GM12801 (cell line): ENCODE measurements around the gene CDKL4.

Source experiments
- CTCF ChIP-seq: IDR thresholded peaks from one replicate; pipeline ENCODE4 v1.5.1; 2011; ENCODE audit warnings: control low read depth; ENCODE audit not compliant: insufficient read length; ENCODE audit errors: extremely low read depth

Gene CDKL4

GRCh38 chr2:39142904-39143605 is 100.7 kb downstream of the CDKL4 start:
- no peak for TF ChIP-seq CTCF

DNA sequence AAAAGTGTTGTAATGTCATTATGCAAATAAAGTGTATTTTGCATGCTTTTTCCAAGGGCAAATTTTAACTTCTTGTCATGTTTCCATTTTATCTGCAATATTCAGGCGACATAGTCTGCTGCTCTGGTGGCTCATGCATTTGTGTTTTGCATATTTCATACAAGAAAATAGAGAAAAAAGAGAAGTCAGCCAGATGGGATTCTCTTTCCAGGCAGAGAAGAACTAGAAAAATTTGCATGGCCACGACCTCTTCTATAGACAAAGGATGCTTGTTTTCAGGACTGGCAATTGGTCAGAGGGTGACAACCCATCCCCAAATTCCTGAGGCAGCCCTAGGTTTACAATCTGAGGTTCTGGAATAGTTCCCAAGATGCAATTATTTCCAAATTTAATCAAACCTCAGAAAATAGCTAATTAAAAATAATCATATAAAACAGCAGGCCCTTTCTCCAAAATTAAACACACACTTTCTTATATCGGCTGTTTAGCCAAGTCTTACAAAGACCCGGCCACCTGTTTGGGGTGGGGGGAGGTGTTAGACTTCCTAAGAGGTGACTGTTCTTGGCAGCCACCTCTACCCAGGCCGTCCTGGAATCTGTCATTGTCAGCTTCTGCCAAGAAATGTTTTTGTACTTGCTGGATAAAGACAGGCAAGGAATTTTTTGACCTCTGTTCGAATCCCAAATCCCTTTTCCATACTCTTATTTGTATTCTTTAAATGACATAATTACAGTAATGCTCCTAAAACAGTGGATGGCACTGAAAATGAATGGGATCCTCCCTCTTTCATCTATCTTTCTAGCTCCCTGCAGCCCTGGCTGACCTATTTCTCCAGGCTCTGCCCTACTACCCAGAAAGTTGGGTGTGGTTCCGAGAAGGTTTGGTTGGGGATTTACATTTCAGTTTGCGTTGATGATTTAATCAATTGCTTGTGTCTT is 102.2 kb downstream of the CDKL4 start:
- no peak for TF ChIP-seq CTCF

DNA sequence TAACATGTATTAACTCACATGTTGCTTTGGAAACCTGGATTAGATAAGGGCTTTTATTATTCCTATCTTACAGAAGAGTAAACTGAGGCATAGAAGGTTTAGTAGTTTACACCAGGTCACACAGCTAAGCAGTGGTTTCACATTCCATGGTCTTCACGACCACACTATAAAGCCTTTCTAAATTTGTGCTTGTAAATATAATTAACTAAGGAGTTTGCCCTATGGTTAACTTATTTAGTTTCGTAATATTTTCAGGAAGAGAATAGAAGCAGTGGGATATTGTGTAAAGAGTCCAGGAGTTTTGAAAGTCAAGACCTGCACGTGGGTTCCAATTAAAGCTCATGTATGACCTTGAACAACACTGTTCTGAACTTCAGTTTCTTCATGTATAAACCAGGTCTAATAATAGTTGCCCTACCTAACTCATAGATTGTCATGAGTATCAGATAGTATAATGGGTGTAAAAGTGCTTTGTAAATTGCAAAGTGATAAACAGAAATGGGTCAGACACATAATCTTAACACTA is 103.4 kb downstream of the CDKL4 start:
- TF ChIP-seq CTCF = no peak

DNA sequence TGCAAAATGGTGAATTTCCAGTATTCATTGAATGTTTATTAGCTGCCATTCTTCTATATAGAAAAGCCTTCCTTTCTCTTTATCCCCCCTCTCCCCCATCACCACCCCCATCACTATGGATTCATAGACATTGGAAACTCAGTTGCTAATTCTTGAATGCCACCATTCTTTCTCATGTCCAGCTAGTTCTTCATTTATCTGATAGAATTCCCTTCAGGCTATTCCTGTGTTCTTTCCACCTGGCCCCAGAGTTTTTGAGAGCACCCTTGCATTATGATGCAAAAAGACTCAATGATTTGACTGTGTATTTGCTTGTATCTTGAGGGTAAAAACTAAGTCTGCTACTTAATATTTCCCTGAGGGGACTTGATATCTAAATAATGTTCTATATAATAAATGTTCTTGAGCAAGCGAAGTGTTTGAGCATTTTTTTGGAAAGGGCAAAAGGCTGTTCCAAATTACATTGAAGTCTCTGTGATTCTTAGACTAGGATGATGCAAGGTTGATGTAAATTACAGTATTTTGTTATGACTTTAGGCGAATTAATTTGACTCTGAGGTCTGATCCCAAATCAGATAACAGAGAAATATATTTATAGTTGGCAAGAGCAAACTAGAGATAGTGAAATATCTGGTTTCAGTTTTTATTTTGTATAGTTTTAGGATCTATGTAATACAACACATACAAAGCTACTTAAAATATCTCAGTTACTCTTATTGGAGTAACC is 104.1 kb downstream of the CDKL4 start:
- no peak for TF ChIP-seq CTCF

DNA sequence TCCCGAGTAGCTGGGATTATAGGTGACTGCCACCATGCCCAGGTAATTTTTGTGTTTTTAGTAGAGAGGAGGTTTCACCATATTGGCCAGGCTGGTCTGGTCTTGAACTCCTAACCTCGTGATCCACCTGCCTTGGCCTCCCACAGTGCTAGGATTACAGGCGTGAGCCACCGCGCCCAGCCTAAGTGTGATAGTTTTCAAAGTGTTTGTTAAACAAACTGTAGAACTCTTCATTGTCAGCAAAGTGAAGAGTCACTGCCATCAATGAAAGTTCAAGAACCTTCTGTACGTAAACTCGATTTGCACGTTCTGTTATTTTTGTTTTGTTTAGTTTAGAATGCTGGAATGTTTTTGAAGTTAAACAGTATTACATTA is 104.9 kb downstream of the CDKL4 start:
- TF ChIP-seq CTCF = no peak

GRCh38 chr2:39136799-39137198 is 107.0 kb downstream of the CDKL4 start:
- no peak for TF ChIP-seq CTCF

DNA sequence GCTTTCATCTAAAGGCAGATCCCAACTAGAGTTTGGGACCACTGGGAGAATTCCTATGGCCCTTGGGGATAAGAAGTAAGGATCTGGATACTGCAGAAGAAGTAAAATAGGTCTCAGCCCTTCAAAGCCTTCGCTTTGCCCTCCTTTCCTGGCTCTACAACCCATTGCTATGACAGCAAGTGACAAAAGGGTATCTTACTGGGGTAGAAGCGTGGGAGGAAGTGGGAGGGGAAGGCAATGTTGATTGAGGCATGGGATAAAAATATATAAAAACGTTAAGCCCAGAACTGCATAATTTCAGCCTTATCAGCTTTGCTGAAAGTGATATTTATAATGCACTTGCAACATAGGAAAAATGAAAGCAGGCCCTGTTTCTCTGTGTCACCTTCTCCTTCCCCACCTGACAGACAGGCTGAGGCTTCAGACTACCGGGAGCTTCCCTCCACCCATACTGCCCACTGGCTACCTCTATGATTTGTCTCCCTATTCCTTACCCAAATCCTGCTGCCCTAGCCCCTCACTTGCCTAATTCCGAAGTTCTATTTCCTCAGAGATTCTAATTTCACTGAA is 108.0 kb downstream of the CDKL4 start:
- TF ChIP-seq CTCF = no peak
